Measurements from ENCODE around the gene POLR1C.
"Not testable (repeated sequence)": the region's sequence is repeated elsewhere in the genome, so short reads cannot be mapped to it uniquely, and the experiment has no call there.

Gene POLR1C

DNA sequence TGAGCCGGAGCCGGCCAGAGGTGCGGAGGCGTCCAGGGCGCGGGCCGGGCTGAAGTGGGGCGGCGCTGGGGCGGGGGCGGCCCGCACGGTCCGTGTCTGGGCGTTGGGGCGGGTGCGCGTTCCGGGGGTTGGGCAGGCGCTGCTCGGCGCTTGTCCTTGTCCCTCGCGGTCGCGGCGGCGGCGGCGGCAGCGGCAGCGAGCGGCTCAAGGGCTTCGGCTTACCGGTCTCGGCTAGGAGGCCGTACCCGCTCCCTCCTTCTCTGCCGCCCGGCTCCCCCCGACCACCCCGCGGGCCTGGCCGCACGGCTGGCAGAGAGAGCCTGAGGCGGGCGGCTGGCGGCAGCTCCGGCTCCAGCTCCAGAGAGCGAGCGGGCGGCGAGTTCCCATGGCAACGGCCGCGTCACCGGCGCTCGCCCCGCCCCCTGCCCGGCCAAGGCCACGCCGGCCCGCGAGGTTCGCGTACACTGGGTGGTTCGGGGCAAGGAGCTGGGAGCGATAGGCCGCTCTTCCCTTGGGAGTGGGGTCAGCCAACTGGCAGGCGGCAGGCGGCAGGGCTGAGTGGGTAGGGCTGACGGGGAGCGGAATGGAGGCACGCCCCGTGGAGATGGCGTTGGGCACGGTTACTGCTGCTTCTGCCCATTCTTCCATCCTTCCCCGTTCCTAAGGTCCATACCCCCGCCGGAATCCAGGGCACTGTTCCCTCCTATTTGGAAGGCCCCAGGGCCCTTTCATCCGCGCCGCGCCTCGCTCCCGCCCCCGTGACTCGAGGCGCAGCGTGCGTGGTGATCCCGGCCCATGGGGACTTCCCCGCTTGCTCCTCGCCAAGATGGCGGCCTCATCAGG, 6.7 kb upstream of the POLR1C start, which contains the start of gene LRRC73:
TSS of gene LRRC73 (minus strand) at position 363 of the 843 bp plus-strand sequence. CDS start 561 bp downstream, outside the sequence.
- peak; percentile 82 for DNase-seq (ENCODE audit: low spot score)

DNA sequence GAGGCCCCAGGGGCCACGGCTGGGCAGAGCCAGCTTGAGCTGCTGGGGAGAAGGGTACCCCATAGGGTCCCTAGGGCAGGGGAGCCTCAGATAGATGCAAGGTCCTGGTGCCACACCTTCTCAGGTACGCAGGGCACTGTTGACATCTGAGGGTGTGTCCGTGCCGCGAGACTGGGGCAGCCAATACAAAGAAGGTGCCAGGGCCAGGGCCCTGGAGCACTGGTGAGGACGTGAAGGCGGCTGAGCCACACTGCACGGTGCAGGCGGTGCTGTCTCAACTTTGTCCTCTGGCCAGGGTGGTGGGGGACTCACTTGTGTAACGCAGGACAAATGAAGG, 6.1 kb upstream of the POLR1C start:
- DNase-seq (ENCODE audit: low spot score) = no peak

GRCh38 chr6:43511824-43512415, 5.0 kb upstream of the POLR1C start:
- DNase-seq (ENCODE audit: low spot score) = no peak

DNA sequence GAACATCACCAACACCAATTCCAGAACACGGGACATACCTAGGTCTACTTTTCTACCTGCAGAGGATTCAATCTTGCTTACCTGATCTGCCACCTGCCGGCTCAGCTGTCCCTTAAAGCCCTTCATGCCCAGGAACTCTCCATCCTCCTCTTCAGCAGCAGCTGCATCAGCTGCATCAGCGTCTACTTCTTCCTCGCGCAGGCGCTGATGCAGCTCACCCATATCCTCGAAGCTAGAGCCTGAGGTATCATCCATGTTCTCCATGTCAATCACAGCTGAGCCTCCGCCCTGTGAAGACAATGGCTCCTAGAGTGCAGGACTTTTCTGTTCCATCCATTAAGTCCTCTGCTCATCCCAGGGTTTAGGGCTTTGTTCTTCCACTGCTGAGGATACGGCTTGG, 1.1 kb upstream of the POLR1C start:
- no peak for DNase-seq (ENCODE audit: low spot score)

DNA sequence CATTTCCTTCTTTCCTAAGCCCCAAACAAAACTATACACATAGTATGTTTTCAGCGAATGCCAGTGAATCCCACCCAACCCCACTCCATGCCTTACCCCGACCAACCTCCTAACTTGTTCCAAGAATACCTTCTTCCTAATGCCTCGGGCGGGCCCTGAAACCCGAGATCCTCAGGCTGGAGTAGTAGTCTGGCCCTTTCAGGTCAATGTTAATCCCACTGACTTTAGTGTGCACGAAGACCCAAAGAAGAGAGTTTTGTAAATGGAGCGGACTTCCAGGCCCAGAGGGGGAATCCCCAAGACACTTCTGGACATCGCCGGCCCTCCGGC, 557 bp upstream of the POLR1C start:
- DNase-seq (ENCODE audit: low spot score) = no peak

DNA sequence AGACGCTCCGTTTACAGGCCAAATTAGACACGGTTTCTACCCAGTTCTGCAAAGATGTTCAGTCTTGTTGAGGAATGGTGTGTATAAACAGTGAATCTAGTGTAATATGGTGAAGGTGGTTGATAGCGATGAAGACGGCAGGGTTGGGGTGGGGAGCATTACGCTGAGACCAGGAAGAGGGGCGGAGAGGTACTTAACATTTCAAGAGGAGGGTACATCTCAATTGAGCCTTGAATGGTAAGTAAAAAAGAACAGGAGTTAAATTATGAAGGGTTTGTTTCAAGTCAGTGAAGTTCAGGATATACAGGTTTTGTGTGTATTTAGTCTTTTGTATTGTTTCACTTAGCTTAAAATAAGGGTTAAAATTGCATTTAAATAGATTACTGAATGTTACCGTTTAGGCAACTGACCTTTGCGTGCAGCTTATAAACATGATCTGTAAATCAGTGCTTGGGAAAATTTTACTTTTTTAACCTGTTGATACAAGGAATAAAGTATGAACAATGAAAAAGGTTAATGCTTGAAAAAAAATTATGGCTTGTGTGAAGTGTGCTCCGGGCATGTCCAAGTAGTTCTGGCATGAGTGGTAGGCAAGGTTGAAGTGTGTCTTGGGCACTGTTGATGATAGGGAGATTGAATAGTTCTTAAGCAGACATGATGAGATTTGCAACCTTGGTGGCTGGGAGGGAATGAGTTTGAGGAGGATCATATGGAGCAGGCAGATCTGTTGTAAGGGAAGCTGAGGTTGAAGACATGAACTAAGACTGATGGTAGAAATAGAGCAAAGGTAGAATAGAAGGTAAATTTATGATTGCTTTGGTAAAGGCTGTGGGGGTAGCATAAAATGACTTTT, 842 bp downstream of the POLR1C start:
- no peak for DNase-seq (ENCODE audit: low spot score)

GRCh38 chr6:43520097-43520496, 3.2 kb downstream of the POLR1C start:
- no peak for DNase-seq (ENCODE audit: low spot score)

- DNase-seq (ENCODE audit: low spot score) = no peak
Observed at GRCh38 chr6:43521836-43522235, 4.9 kb downstream of the POLR1C start.

DNA sequence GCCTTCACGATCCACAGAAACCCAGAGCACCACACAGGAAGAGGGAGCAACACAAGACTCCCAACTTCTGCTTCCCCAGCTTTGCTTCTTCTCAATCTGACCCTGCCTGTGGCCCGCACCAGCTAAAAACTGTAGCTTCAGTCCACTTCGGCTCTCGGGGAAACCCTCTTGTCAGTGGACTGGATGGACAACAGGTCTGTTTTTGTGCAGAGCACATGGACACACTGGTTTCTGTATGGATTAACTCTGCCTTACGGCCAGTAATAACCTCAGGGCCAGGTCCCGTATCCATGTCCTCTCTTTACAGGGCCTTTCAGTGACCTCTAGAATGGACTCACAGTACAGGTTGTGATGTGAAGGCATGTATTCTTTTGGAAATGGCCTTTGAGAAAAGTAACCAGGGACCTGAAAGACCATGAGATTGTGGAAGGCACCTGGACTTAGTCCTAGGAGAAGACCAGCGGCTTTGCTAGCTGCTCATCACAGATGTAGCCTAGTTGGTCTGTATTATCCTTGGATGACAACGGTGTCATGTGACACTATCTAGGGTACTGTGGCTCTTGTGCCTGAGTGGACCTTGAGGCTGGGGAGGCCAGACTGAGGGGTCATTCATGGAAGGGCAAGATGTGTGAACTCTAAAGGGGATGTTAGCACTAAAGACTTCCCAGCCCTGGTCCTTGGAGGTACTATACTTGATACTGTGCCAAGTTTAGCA, 5.8 kb downstream of the POLR1C start:
- no peak for DNase-seq (ENCODE audit: low spot score)

- DNase-seq (ENCODE audit: low spot score) = no peak
Observed at GRCh38 chr6:43523284-43523683, 6.4 kb downstream of the POLR1C start.

- no peak for DNase-seq (ENCODE audit: low spot score)
Observed at GRCh38 chr6:43524483-43524961, 7.6 kb downstream of the POLR1C start.

DNA sequence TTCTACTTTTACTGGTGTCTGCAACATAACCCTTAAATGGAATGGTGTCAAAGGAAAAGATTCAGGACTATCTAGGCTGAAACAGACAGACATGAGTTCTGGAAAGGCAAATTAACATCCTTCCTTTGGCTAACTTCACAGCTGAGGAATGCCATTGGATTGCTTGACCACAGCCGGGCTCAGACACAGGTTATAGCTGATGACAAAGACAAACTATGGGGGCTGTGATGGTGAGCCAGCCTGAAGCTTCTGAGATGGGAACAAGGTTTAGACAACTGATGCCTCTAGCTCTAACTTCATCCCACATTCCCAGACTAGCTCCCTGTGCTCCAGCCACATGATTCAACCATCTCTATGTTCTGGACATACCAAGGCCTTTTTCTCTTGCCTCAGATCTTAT, 15.3 kb downstream of the POLR1C start:
- DNase-seq (ENCODE audit: low spot score) = no peak

- DNase-seq (ENCODE audit: low spot score) = not testable (repeated sequence)
Observed at GRCh38 chr6:43538986-43539385, 22.1 kb downstream of the POLR1C start.

GRCh38 chr6:43539409-43539808, 22.5 kb downstream of the POLR1C start:
- DNase-seq (ENCODE audit: low spot score) = not testable (repeated sequence)

DNA sequence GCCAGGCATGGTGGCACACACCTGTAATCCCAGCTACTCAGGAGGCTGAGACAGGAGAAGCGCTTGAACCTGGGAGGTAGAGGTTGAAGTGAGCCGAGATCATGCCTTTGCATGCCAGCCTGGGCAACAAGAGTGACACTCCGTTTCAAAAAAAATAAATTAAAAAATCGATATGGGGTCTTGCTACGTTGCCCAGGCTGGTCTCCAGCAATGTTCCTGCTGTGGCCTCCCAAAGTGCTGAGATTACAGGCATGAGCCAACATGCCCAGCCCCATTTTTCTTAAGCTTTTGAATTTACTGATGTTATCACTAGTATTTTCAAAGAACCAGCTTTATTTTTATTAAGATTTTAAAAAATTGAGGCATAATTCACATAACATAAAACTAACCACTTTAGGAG, 23.6 kb downstream of the POLR1C start:
- no peak for DNase-seq (ENCODE audit: low spot score)

DNA sequence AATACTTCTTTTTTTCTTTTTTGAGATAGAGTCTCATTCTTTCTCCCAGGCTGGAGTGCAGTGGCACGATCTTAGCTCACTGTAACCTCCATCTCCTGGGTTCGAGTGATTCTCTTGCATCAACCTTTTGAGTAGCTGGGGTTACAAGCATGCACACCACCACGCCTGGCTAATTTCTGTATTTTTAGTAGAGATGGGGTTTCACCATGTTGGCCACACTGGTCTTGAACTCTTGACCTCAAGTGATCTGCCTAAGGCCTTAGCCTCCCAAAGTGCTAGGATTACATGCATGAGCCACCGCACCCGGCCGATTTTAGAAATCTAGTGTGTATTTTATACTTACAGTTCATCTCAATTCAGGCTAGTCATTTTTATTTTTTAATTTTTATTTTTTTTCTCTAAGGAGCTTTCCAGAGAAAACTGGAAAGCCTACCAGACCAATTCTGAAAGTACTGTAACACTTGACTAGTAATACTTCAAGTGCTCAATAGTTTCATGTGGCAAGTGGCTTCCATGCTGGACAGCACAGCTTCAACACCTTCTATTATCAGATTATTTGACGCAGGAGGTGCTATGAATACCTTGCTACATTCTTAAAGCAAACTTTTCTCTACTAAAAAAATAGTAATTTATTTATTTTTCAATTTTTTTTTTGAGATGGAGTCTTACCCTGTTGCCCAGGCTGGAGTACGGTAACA, 25.0 kb downstream of the POLR1C start:
- no peak for DNase-seq (ENCODE audit: low spot score)

- DNase-seq (ENCODE audit: low spot score) = no peak
Observed at GRCh38 chr6:43544461-43544860, 27.6 kb downstream of the POLR1C start.

GRCh38 chr6:43547222-43547621, 30.3 kb downstream of the POLR1C start:
- no peak for DNase-seq (ENCODE audit: low spot score)

GRCh38 chr6:43557620-43558019, 40.7 kb downstream of the POLR1C start:
- DNase-seq (ENCODE audit: low spot score) = not testable (repeated sequence)

GRCh38 chr6:43559328-43559727, 42.4 kb downstream of the POLR1C start:
- no peak for DNase-seq (ENCODE audit: low spot score)

- DNase-seq (ENCODE audit: low spot score) = peak; percentile 88
Observed at GRCh38 chr6:43570876-43571441, 54.1 kb downstream of the POLR1C start.
